K562 (cell line): Measurements from ENCODE around the gene GOLGA5. TPM values are rescaled to one million over a fixed set of nuclear protein-coding genes. Genes with fewer than 3 reads are reported as not detected.

Source experiments
- ATAC-seq: fragments of 200-7000 bp; cut with Tn5 transposase; 3 replicates; pipeline ENCODE4 v1.9.1; 2020; ENCODE audit warnings: moderate library complexity
- BruUV-seq: library from RNA; stranded (reverse); fragments of 400-500 nt; replicated peaks from 2 replicates; lab custom pipeline; 2021; lab: Mats Ljungman, UMichigan
- CTCF ChIA-PET: fragments of 300-600 bp; formaldehyde crosslinking; extraction: SDS; loops from one replicate; lab custom pipeline; 2021; ENCODE audit warnings: low intra/inter-chr PET ratio; lab: Yijun Ruan, JAX
- POLR2A ChIA-PET: fragments of 300-600, 350-650 bp; sonication (Branson Sonifier 250); formaldehyde crosslinking; extraction: SDS; loops from one replicate; lab custom pipeline; 2021; ENCODE audit warnings: antibody characterized with exemption, inconsistent platforms; lab: Yijun Ruan, JAX
- DNase-seq, 4 experiments: peaks; one replicate each; pipeline versions ENCODE4 v3.0.0 to v3.0.0-alpha.2; 2011 to 2018; ENCODE audit warnings: low spot score in 3 of 4, mixed read lengths in 3 of 4; ENCODE audit errors: extremely low read depth in 1 of 4
- FAIRE-seq: peaks from 2 replicates; lab custom pipeline; 2011; peaks lifted over from hg19 to GRCh38; lab: Jason Lieb, UNC
- H2AFZ ChIP-seq: 2 replicates; pipeline ENCODE4 v1.6.0; 2011; ENCODE audit warnings: low read depth, low read length, control low read depth, inconsistent platforms
- H3K27ac ChIP-seq: fragments of 200-600 bp; 3 replicates; pipeline ENCODE4 v1.8.0; 2011; ENCODE audit warnings: low read depth, mild to moderate bottlenecking, control low read depth, inconsistent platforms, low read length, moderate library complexity, mixed read lengths; ENCODE audit errors: extremely low read depth
- H3K27me3 ChIP-seq, 2 experiments: fragments of 300-600 bp in 1 of 2; 2 replicates in 1 of 2; 3 replicates in 1 of 2; pipeline versions ENCODE4 v1.6.0 to v1.8.0; 2011; ENCODE audit warnings: inconsistent platforms in 2 of 2, low read length in 2 of 2, mild to moderate bottlenecking in 1 of 2, mixed read lengths in 1 of 2, moderate library complexity in 1 of 2; ENCODE audit not compliant: control insufficient read depth in 2 of 2, insufficient read depth in 2 of 2
- H3K36me3 ChIP-seq: fragments of 300-600 bp; 3 replicates; pipeline ENCODE4 v1.8.0; 2011; ENCODE audit warnings: mild to moderate bottlenecking, low read length, inconsistent platforms; ENCODE audit not compliant: control insufficient read depth, insufficient read depth
- H3K4me1 ChIP-seq, 2 experiments: fragments of 200-600 bp in 1 of 2; replicated peaks in 1 of 2; 2 replicates in 1 of 2; 3 replicates in 1 of 2; pipeline versions ENCODE4 v1.5.1 to v1.8.0; 2011; ENCODE audit warnings: inconsistent platforms in 2 of 2, low read length in 2 of 2, mild to moderate bottlenecking in 1 of 2, mixed read lengths in 1 of 2, moderate library complexity in 1 of 2; ENCODE audit not compliant: control insufficient read depth in 2 of 2, insufficient read depth in 2 of 2
- H3K4me2 ChIP-seq: 2 replicates; pipeline ENCODE4 v1.6.1; 2011; ENCODE audit warnings: low read length, control low read depth, inconsistent platforms, mixed read lengths; ENCODE audit not compliant: insufficient read depth
- H3K4me3 ChIP-seq: fragments of 200-600 bp; sonication (generic), shearing (Covaris generic); 2 replicates; pipeline ENCODE4 v1.5.1; 2016; ENCODE audit warnings: control low read depth, inconsistent platforms
- H3K79me2 ChIP-seq: fragments of 200-600 bp; 3 replicates; pipeline ENCODE4 v1.8.0; 2011; ENCODE audit warnings: low read length, inconsistent platforms; ENCODE audit not compliant: control insufficient read depth, insufficient read depth
- H3K9ac ChIP-seq, 2 experiments: 2 replicates each; pipeline versions ENCODE4 v1.6.0 to v1.6.1; 2011; ENCODE audit warnings: low read depth in 2 of 2, low read length in 2 of 2, control low read depth in 1 of 2, inconsistent platforms in 1 of 2, mild to moderate bottlenecking in 1 of 2, mixed read lengths in 1 of 2; ENCODE audit not compliant: insufficient read depth in 1 of 2
- H3K9me1 ChIP-seq: one replicate; pipeline ENCODE4 v1.6.0; 2011; ENCODE audit warnings: inconsistent platforms, mild to moderate bottlenecking, low read length, moderate library complexity; ENCODE audit not compliant: control insufficient read depth, insufficient read depth
- H3K9me3 ChIP-seq: replicated peaks from 2 replicates; pipeline ENCODE4 v1.5.1; 2011; ENCODE audit warnings: low read depth, low read length, inconsistent platforms; ENCODE audit not compliant: control insufficient read depth, insufficient read depth
- H4K20me1 ChIP-seq: replicated peaks from 2 replicates; pipeline ENCODE4 v1.6.1; 2011; ENCODE audit warnings: low read length, inconsistent platforms, mixed read lengths; ENCODE audit not compliant: control insufficient read depth, insufficient read depth
- CBX2 ChIP-seq: fragments of 200-600 bp; sonication (generic); IDR thresholded peaks from one replicate; pipeline ENCODE4 v1.6.1; 2012; ENCODE audit warnings: mild to moderate bottlenecking, low read length, inconsistent platforms; ENCODE audit not compliant: insufficient read depth, poor library complexity, severe bottlenecking
- HSF4 ChIP-seq: fragments of 250-450 bp; sonication (Bioruptor Pico); IDR thresholded peaks from 2 replicates; pipeline ENCODE4 v2.1.2; 2022; ENCODE audit warnings: mild to moderate bottlenecking, moderate library complexity, borderline replicate concordance
- IRF2 ChIP-seq: sonication (generic); formaldehyde crosslinking; IDR thresholded peaks from 2 replicates; pipeline ENCODE4 v1.8.1; 2022; ENCODE audit warnings: mild to moderate bottlenecking, missing genetic modification reagents
- KLF1 ChIP-seq: fragments of 450-650 bp; IDR thresholded peaks from 2 replicates; pipeline ENCODE4 v1.6.1; 2016; ENCODE audit warnings: missing genetic modification characterization, missing compliant biosample characterization
- KLF6 ChIP-seq: fragments of 250-450 bp; sonication (Bioruptor Pico); IDR thresholded peaks from 2 replicates; pipeline ENCODE4 v1.4.0; 2020; ENCODE audit warnings: mild to moderate bottlenecking, moderate library complexity, borderline replicate concordance
- L3MBTL2 ChIP-seq: fragments of 450-650 bp; IDR thresholded peaks from 2 replicates; pipeline ENCODE4 v1.6.1; 2016; ENCODE audit warnings: mild to moderate bottlenecking, moderate library complexity
- NBN ChIP-seq: fragments of 450-650 bp; IDR thresholded peaks from 2 replicates; pipeline ENCODE4 v1.6.1; 2016; ENCODE audit warnings: low read depth, mild to moderate bottlenecking
- PRPF4 ChIP-seq: fragments of 200-400 bp; formaldehyde crosslinking; IDR thresholded peaks from one replicate; pipeline ENCODE4 v1.6.1; 2017; ENCODE audit warnings: low read length, low read depth, mild to moderate bottlenecking; ENCODE audit not compliant: insufficient read depth, poor library complexity, severe bottlenecking
- RBM25 ChIP-seq: fragments of 200-400 bp; formaldehyde crosslinking; IDR thresholded peaks from 2 replicates; pipeline ENCODE4 v1.6.1; 2018; ENCODE audit warnings: low read length, low read depth, moderate library complexity; ENCODE audit not compliant: severe bottlenecking
- RBM39 ChIP-seq: fragments of 200-400 bp; formaldehyde crosslinking; optimal IDR thresholded peaks from 2 replicates; pipeline ENCODE3; 2018; ENCODE audit warnings: low read depth, low read length
- SMAD2 ChIP-seq: fragments of 150-350 bp; IDR thresholded peaks from 2 replicates; pipeline ENCODE4 v1.6.1; 2014; ENCODE audit warnings: low read depth, mild to moderate bottlenecking, low read length
- U2AF2 ChIP-seq: fragments of 200-400 bp; formaldehyde crosslinking; optimal IDR thresholded peaks from 2 replicates; pipeline ENCODE3; 2017; ENCODE audit warnings: low read depth, mild to moderate bottlenecking, low read length
- ZBTB17 ChIP-seq: fragments of 450-650 bp; formaldehyde crosslinking; IDR thresholded peaks from 2 replicates; pipeline ENCODE4 v1.4.0; 2020; ENCODE audit warnings: mild to moderate bottlenecking
- ZNF263 ChIP-seq: sonication (generic); formaldehyde crosslinking; IDR thresholded peaks from 2 replicates; pipeline ENCODE4 v1.8.0; 2022; ENCODE audit warnings: mild to moderate bottlenecking, missing genetic modification reagents, borderline replicate concordance
- ZNF436 ChIP-seq: fragments of 250-450, 450-650 bp; sonication (Bioruptor Pico); formaldehyde crosslinking; IDR thresholded peaks from 2 replicates; pipeline ENCODE4 v1.7.0; 2020; ENCODE audit warnings: mild to moderate bottlenecking
- ZNF511 ChIP-seq: sonication (generic); formaldehyde crosslinking; IDR thresholded peaks from 2 replicates; pipeline ENCODE4 v1.8.0; 2022; ENCODE audit warnings: mild to moderate bottlenecking, missing genetic modification reagents
- WGBS: fragments of 100-300 bp; shearing (Covaris generic); methylation state at CpG from one replicate; pipeline ENCODE4 v1.1.6; 2016; ENCODE audit warnings: low coverage, mixed read lengths; ENCODE audit not compliant: insufficient coverage; ENCODE audit errors: missing lambda C conversion rate; 5-methylcytosine and 5-hydroxymethylcytosine counted together
- in situ Hi-C: fragments of 300-500 bp; cut with MboI; formaldehyde crosslinking; loops from 4 replicates; pipeline ENCODE4 v1.15.0; 2018; ENCODE audit warnings: inconsistent platforms, mixed read lengths
- intact Hi-C: fragments of 100-400 bp; cut with micrococcal nuclease; formaldehyde crosslinking; loops from 2 replicates; pipeline ENCODE4 v1.14.2; 2022
- polyA plus RNA-seq, 8 experiments: library from polyadenylated mRNA; depleted of rRNA in 4 of 8; stranded (reverse) in 5 of 8; unstranded in 3 of 8; fragments of >200 nt; fragmentation: Nextera tagmentation in 2 of 8; fragmentation: Illumina TruSeq in 1 of 8; extraction: Ambion mirVana in 2 of 8; extraction: Trizol in 1 of 8; gene quantifications; 2 replicates each; pipeline versions ENCODE4 v1.2.1 to v1.2.3, GENCODE V29; 2011 to 2014; ENCODE audit warnings: inconsistent platforms in 1 of 8, missing spikeins in 1 of 8
- total RNA-seq, 7 experiments: library from RNA; depleted of rRNA in 6 of 7; stranded (reverse); fragments of >200 nt in 6 of 7; fragmentation: Illumina TruSeq in 2 of 7; extraction: Trizol in 2 of 7; gene quantifications; 2 replicates each; pipeline versions ENCODE4 v1.2.1 to v1.2.3, GENCODE V29; 2011 to 2021; ENCODE audit warnings: low replicate concordance in 1 of 7

The GOLGA5 gene
- total and polyA plus RNA-seq, 9 of the 15 experiments (the other 6 are each of a cell fraction or from before 2014, with no cell fraction given): 5.7 to 19.6 (median 12.7) TPM

DNA sequence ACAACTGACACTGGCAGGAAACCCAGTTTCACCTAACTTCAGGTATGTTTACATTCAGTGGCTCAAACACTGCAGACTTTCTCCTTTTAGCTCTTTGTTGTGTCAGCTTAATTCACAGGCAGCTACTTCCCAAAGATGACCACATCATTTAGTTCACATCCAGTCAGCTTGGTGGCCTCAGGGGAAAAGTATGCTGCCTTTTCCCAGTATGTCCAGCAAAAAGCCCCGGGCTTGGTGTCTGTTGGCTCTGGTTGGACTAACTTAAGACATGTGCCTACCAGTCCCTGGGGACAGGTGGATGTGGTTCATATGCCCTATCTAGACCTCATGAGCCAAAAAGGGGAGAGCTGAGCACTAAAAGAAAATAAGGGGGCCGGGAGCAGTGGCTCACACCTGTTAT is 56.4 kb downstream of the GOLGA5 start:
- no peaks in the 10 kb centered on the region for H3K27me3 ChIP-seq
- no peak overlapping the region for H3K4me3 ChIP-seq
- DNase-seq (no peak), FAIRE-seq (no peak), ATAC-seq (no peak)
- intact Hi-C loops (no loop called here), in situ Hi-C loops (no loop called here)
- no peak overlapping the region for H3K9ac ChIP-seq
- H2AFZ ChIP-seq: no peak overlapping the region
- POLR2A ChIA-PET: no interaction called here
- no peaks in the 10 kb centered on the region for H3K9me3 ChIP-seq
- no peaks in the 10 kb centered on the region for H3K79me2 ChIP-seq
- H3K4me1 ChIP-seq: peaks cover 0 to 5% of the 10 kb centered on the region in 2 experiments; a peak in 4 of 5 replicates
- no peak overlapping the region for H3K27ac ChIP-seq
- no TSS peak for BruUV-seq
- WGBS: 10% methylated on average over 2 of the region's 2 CpGs
- no peaks in the 10 kb centered on the region for H4K20me1 ChIP-seq
- no peak overlapping the region for H3K4me2 ChIP-seq
- TF ChIP-seq NBN (no peak), KLF1 (no peak), HSF4 (CRISPR knock-in tag) (no peak), IRF2 (CRISPR knock-in tag) (no peak), RBM25 (no peak), ZBTB17 (CRISPR knock-in tag) (no peak), SMAD2 (no peak), RBM39 (no peak), ZNF436 (no peak), PRPF4 (no peak), CBX2 (no peak), ZNF263 (no peak), U2AF2 (no peak), L3MBTL2 (no peak), ZNF511 (no peak), KLF6 (CRISPR knock-in tag) (no peak)
- no peaks in the 10 kb centered on the region for H3K9me1 ChIP-seq
- CTCF ChIA-PET: no interaction called here
- no peaks in the 10 kb centered on the region for H3K36me3 ChIP-seq
